Epithelial cell of esophagus (primary cell): ENCODE measurements around the gene ARID1B.
A peak's percentile ranks its signal among the peaks of the same experiment; 100 is the strongest.
"Not testable (repeated sequence)": the region's sequence is repeated elsewhere in the genome, so short reads cannot be mapped to it uniquely, and the experiment has no call there.

Experiments used
- DNase-seq: peaks from one replicate; pipeline ENCODE4 v3.0.0; 2010; ENCODE audit warnings: low read depth
- H3K4me3 ChIP-seq: 2 replicates; pipeline ENCODE4 v1.5.1; 2011; ENCODE audit warnings: mild to moderate bottlenecking, low read length, control low read depth
- CTCF ChIP-seq: IDR thresholded peaks from 2 replicates; pipeline ENCODE4 v1.5.1; 2011; ENCODE audit warnings: low read depth, mild to moderate bottlenecking, low read length, control low read depth, inconsistent platforms; ENCODE audit not compliant: insufficient read depth; ENCODE audit errors: missing control alignments

Gene ARID1B

GRCh38 chr6:157139054-157139708 is 362.0 kb downstream of the ARID1B start:
- DNase-seq = no peak
- no peak for TF ChIP-seq CTCF
- H3K4me3 ChIP-seq = no peak overlapping the region

GRCh38 chr6:157143171-157143889 is 366.2 kb downstream of the ARID1B start:
- TF ChIP-seq CTCF = no peak

GRCh38 chr6:157143890-157144798 is 367.0 kb downstream of the ARID1B start:
- no peak overlapping the region for H3K4me3 ChIP-seq
- DNase-seq = no peak
- no peak for TF ChIP-seq CTCF

More at GRCh38 chr6:157143171-157143889, 366.2 kb downstream of the ARID1B start:
- DNase-seq = peak; percentile 50
- no peak overlapping the region for H3K4me3 ChIP-seq

GRCh38 chr6:157144859-157145568 is 367.8 kb downstream of the ARID1B start:
- H3K4me3 ChIP-seq = no peak overlapping the region
- no peak for DNase-seq
- TF ChIP-seq CTCF = no peak

- no peak for TF ChIP-seq CTCF
- H3K4me3 ChIP-seq = no peak overlapping the region
- DNase-seq = no peak
Observed at GRCh38 chr6:157145656-157146285, 368.6 kb downstream of the ARID1B start.

- not testable (repeated sequence) for DNase-seq, H3K4me3 ChIP-seq
Observed at GRCh38 chr6:157147054-157148026, 370.2 kb downstream of the ARID1B start.
